Endometrium (tissue), 2 donors: Measurements from ENCODE around the gene MYO3B.

Experiments
- FAIRE-seq: peaks from 2 replicates; lab custom pipeline; 2012; peaks lifted over from hg19 to GRCh38; lab: Jason Lieb, UNC
- donor health status: control.
- donor health status: control.

Gene MYO3B

GRCh38 chr2:170177950-170178781, at the start of gene MYO3B:
TSS of gene MYO3B (plus strand) at chr2:170178147. CDS start at chr2:170178288, 141 bp downstream.
- no peak for FAIRE-seq

DNA sequence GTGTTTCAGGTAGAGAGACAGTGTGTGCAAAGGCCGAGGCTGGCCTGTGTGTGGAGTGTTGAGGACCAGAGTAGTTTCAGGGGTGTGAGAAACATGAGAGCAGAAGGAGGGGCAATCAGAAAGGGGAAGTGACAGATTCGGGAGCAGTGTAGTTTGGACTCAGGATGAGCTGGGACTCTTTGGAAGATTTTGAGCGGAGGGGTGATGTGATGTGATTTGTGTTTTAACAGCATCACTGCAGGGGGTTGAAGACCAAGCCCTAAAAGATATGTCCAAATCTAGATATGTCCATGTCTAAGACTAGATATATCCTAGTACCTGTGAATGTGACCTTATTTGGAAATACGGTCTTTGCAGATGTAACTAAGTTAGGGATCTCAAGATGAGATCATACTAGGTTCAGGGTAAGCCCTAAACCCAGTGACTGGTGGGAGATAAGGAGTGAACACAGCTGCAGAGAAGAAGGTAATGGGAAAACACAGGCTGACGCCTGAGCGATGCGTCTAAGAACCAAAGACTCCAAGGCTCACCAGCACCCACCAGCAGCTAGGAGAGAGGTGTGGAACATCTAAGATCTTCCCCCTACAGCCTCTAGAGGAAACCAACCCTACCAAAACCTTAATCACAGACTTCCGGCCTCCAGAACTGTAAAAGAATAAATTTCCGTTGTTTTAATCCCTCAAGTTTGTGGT, 38.5 kb upstream of the MYO3B start:
- FAIRE-seq = no peak

DNA sequence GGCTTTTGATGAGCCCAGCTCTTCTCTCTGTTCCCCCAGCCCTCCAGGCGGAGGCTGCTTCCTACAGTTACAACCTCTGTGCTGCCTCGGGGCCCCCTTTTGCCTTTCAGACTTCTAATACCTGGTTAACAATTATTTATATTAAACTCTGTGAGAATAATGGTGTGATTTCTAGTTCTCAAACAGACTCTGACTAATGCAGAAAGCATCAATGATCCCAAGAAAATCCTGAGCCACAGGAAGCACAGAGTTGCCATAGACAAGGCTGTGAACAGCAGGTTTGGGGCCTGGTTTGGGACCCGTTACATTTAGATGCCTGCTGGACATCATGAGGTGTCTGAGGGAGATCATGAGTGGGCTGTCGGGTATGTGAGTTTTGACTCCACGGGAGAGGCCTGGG, 37.4 kb upstream of the MYO3B start:
- no peak for FAIRE-seq

DNA sequence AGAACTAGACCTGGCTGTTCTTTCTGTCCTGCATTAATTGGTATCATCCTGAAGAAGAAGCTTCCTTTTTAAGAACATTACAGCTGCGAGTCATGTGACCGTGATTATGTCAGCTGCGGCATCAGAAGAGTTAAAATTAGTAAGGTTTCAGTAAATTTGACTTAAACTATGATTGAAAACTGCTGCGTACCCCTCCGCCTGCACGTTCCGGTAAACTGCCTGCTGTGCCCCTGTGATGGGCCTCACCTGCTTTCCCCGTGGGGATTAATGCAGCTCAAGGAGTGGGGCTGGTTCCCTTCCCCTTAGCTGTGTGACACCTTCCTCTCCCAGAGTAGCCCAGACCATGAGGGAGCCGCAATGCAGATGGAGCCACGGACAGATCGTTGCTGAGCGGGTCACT, 36.1 kb upstream of the MYO3B start:
- no peak for FAIRE-seq

- FAIRE-seq = no peak
These were observed 35.4 kb upstream of the MYO3B start for GRCh38 chr2:170142502-170142901.

DNA sequence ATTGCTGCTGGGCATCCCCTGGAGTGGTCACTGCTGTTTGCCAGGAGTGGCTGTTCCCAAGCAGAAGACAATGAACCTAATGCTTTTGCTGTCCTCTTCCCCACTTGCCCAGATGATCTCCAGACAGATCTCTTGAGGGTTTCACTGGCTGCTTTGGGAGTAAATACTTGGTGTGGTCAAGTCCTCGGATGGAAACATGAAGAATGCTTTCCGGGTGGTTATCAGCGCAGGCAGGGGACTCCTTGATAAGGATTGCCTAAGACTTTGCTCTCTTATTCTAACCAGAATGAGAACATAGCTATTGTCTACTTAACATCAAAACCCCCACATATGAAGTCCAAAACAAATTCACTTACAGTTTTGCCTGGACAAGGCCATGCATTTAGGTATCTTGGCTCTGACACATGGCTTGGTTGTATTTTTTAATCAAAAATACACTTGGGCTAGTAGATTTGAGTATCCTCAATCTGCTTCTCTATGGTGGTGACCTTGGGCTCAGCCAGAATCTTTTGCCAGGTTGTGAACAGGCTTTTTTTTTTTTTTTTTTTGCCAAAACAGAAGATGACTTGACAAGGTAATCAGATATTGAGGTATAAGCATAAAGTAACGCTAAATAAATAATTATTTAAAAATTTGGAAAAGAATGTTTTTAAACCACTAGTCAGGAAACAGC, 34.8 kb upstream of the MYO3B start:
- no peak for FAIRE-seq

- FAIRE-seq = no peak
These were observed 33.2 kb upstream of the MYO3B start for GRCh38 chr2:170144761-170145160.

- FAIRE-seq = no peak
These were observed 32.8 kb upstream of the MYO3B start for GRCh38 chr2:170145191-170145590.

- no peak for FAIRE-seq
These were observed 32.1 kb upstream of the MYO3B start for GRCh38 chr2:170145675-170146432.

DNA sequence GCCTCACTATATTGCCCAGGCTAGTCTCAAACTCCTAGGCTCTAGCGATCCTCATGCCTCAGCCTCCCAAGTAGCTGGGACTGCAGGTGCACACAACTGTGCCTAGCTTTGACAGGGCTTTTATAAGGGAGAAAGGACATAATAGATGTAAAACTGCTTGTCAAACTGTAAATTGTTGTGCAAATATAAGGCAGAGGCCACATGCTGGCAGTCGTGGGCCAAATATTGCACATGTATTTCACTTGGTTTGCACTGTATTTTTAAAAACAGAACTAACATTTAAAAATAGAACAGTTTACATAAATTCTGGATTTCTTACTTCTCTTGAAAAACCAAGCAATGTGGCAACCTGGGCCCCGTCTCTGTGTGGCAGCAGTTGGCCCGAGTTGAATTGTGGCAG, 31.2 kb upstream of the MYO3B start:
- no peak for FAIRE-seq

GRCh38 chr2:170147576-170147975, 30.4 kb upstream of the MYO3B start:
- no peak for FAIRE-seq

DNA sequence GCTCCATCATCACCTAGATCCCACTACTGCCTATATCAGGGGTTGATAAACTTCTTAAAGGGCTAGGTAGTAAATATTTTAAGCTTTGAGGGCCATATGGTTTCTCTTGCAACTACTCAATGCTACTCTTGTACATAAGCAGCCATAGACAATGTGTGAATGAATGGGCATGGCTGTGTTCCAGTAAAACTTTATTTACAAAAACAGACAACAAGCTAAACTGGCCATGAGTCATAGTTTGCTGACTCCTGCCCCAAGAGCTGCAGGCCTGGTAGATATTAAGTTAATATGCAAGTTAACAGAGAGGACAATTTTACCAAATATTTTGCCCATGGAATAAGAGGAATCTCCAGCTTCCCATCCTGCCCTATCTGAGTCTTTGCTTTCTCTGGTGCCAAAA, 29.8 kb upstream of the MYO3B start:
- FAIRE-seq = no peak

DNA sequence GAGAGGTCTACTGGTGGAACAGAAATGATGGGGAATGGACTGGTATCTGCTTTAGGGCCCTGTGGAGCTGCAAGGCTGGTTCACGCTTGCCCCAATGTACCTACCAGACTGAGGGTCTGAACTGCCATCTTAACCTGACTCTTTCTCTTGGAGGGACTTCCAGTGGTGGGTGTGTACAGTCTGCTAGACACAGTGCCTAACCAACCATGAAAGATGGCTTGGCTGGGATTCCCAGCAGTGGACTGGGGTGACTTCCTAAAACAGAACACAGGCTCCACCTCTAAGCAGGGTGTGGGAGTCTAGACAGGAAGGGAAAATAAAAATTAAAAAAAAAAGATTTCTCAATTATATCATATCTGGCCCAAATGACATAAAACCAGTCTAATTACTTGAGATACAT, 25.5 kb upstream of the MYO3B start:
- no peak for FAIRE-seq

DNA sequence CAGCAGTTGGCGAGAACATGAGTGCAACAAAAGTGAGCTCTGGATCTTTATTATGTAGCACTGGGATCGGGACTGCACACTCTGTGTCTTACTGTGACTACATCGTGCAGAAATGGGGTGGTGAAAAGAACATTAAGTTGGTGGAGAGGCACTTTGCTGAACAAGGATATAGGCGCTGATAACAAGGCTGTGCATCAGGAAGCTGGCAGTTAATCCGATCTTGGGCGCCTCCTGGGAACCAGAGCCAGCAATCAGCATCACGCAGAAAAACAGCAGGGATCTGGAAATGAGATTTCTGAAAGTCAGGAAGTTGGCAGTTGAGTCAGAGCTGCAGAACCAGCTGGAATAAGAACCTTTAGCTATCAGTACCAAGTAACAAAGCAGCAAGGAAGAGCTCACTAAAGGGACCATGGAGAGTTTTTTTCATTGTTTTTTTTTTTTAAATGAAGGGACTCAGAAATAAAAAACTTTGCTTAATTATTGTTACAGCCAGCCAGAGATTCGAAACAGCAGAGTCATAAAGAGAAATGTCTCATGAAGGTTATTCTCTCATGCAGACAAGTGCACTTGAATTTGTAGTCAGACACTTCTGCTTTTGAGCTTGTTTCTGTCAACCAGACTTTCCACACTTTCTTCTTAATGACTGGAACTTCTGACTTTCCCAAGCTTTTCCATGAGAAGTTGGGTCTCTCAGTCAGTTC, 22.8 kb upstream of the MYO3B start:
- no peak for FAIRE-seq

DNA sequence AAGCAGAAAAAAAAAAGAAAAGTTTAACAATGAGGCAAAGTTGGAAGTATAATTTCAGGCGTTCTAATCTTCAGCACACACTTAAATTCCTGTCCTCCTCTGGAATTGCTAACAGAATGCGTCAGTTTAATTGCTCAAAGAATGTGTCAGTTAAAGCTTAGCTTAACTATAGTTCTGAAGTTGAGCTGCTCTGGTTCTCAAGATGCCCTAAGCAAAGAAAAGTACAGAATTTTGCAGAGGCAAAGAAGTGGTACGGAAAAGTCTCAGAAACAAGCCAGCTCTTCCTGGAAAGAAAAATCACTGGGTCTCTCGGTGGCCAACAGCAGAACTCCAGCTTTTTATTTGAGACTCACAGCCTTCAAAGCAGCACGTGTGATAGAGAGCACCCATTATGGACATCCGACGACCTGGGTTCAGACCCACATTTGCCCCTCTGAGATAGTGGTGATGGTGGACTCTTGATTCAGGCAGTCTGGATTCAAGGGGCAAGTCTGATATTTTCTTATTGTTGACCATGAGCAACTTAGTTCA, 22.2 kb upstream of the MYO3B start:
- no peak for FAIRE-seq

GRCh38 chr2:170156592-170156991, 21.4 kb upstream of the MYO3B start:
- no peak for FAIRE-seq

DNA sequence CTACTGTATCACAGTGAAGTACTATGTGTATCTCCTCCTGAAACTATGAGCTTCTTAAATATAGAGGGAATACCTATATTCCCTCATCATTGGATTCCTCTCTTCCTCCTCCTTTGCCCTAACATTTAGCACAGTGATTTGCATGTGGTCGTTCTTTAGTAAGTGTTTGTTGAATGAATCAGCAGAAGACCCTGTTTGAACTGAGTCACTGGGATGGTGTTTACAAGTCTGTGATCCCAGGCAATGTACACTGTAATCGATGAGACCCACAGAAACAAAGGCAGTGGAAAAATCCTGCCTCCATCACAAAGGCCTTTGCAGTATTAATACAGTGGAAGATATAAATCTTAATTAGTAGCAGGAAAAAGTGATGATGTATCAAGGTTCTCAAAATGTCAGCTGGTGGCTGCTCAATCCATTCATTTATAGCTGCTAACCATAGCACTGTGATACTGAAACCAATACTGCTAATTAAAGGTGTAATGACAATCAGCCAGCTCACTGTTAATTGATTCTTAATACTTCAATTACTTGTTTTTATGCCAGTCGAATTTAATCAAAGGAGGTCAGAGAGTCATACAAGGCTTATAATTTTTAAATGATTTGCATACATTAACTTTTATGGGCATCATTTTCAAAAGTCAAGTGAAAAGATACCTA, 20.8 kb upstream of the MYO3B start:
- FAIRE-seq = no peak

- FAIRE-seq = no peak
These were observed 18.9 kb upstream of the MYO3B start for GRCh38 chr2:170159060-170159459.

- no peak for FAIRE-seq
These were observed 16.3 kb upstream of the MYO3B start for GRCh38 chr2:170161516-170162270.

DNA sequence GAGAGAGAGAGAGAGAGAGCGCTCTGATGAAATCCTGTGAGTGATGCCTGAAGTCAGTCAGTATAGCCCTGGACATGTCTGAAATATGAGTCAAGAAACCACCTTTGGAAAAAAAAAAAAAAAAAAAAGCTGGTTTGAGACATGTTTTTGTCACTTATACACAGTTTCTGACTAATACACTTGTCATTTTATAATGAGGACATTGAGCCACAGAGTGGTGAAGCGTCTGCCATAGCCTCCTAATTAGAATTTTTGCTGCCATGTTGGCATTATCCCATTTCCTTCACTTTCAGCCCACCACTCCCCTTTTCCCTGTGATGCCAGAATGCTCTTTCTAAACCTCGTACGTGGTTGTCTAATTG, 15.7 kb upstream of the MYO3B start:
- no peak for FAIRE-seq
